H9 (cell line): ENCODE measurements around the gene KRT5. TPM values are rescaled to one million over a fixed set of nuclear protein-coding genes. Genes with fewer than 3 reads are reported as not detected.

Experiments used
- DNase-seq: peaks from one replicate; pipeline ENCODE4 v3.0.0-alpha.2; 2017
- H2AFZ ChIP-seq: one replicate; pipeline ENCODE4 v1.6.1; 2013; ENCODE audit warnings: mild to moderate bottlenecking, low read length, control low read depth, moderate library complexity
- H2AK5ac ChIP-seq: 2 replicates; pipeline ENCODE4 v1.6.1; 2013; ENCODE audit warnings: low read length, control low read depth, mixed read lengths; ENCODE audit not compliant: insufficient read length
- H2BK120ac ChIP-seq: one replicate; pipeline ENCODE4 v1.6.1; 2013; ENCODE audit warnings: low read depth, mild to moderate bottlenecking, low read length, control low read depth, inconsistent platforms; ENCODE audit not compliant: poor library complexity, severe bottlenecking
- H2BK12ac ChIP-seq: 2 replicates; pipeline ENCODE4 v1.6.1; 2013; ENCODE audit warnings: low read length, control low read depth, mixed read lengths, low read depth; ENCODE audit not compliant: insufficient read length
- H2BK15ac ChIP-seq: 2 replicates; pipeline ENCODE4 v1.6.1; 2013; ENCODE audit warnings: low read depth, low read length, control low read depth
- H2BK20ac ChIP-seq: one replicate; pipeline ENCODE4 v1.6.1; 2013; ENCODE audit warnings: low read depth, mild to moderate bottlenecking, low read length, control low read depth, inconsistent platforms; ENCODE audit not compliant: poor library complexity, severe bottlenecking
- H2BK5ac ChIP-seq: 2 replicates; pipeline ENCODE4 v1.6.1; 2013; ENCODE audit warnings: low read length, control low read depth, mixed read lengths; ENCODE audit not compliant: insufficient read length
- H3K14ac ChIP-seq: 2 replicates; pipeline ENCODE4 v1.6.1; 2013; ENCODE audit warnings: low read length, control low read depth; ENCODE audit not compliant: insufficient read depth
- H3K18ac ChIP-seq: 2 replicates; pipeline ENCODE4 v1.6.1; 2013; ENCODE audit warnings: low read depth, mild to moderate bottlenecking, mixed read lengths, low read length, control low read depth; ENCODE audit not compliant: insufficient read length
- H3K23ac ChIP-seq: 2 replicates; pipeline ENCODE4 v1.6.1; 2013; ENCODE audit warnings: low read length, control low read depth, mixed read lengths, low read depth; ENCODE audit not compliant: insufficient read length
- H3K23me2 ChIP-seq: 2 replicates; pipeline ENCODE4 v1.6.1; 2013; ENCODE audit warnings: low read depth, mild to moderate bottlenecking, mixed read lengths, low read length, control low read depth; ENCODE audit not compliant: insufficient read length, poor library complexity, severe bottlenecking
- H3K27ac ChIP-seq: 2 replicates; pipeline ENCODE4 v1.5.1; 2013; ENCODE audit warnings: low read length, control low read depth, mixed read lengths, low read depth; ENCODE audit not compliant: insufficient read length
- H3K27me3 ChIP-seq: 2 replicates; pipeline ENCODE4 v1.6.1; 2013; ENCODE audit warnings: low read length, control low read depth, inconsistent platforms; ENCODE audit not compliant: insufficient read depth
- H3K4ac ChIP-seq: 2 replicates; pipeline ENCODE4 v1.6.1; 2013; ENCODE audit warnings: low read depth, mild to moderate bottlenecking, control low read depth, inconsistent platforms, low read length, moderate library complexity
- H3K4me1 ChIP-seq: 2 replicates; pipeline ENCODE4 v1.6.1; 2013; ENCODE audit warnings: low read length, control low read depth, inconsistent platforms; ENCODE audit not compliant: insufficient read depth
- H3K4me2 ChIP-seq: 2 replicates; pipeline ENCODE4 v1.6.1; 2013; ENCODE audit warnings: low read length, control low read depth, mixed read lengths; ENCODE audit not compliant: insufficient read length, insufficient read depth
- H3K56ac ChIP-seq: 2 replicates; pipeline ENCODE4 v1.6.1; 2013; ENCODE audit warnings: low read depth, mild to moderate bottlenecking, mixed read lengths, low read length, control low read depth; ENCODE audit not compliant: insufficient read length
- H3K79me1 ChIP-seq: 2 replicates; pipeline ENCODE4 v1.6.1; 2013; ENCODE audit warnings: low read depth, mild to moderate bottlenecking, moderate library complexity, low read length, control low read depth, inconsistent platforms; ENCODE audit not compliant: insufficient read depth, poor library complexity, severe bottlenecking
- H3K79me2 ChIP-seq: 2 replicates; pipeline ENCODE4 v1.6.1; 2013; ENCODE audit warnings: low read length, control low read depth, inconsistent platforms; ENCODE audit not compliant: insufficient read depth
- H3K9ac ChIP-seq: 2 replicates; pipeline ENCODE4 v1.6.1; 2013; ENCODE audit warnings: low read length, control low read depth, mixed read lengths; ENCODE audit not compliant: insufficient read length; ENCODE audit errors: extremely low read depth
- H3K9me3 ChIP-seq: one replicate; pipeline ENCODE4 v1.6.1; 2013; ENCODE audit warnings: low read depth, low read length, inconsistent platforms; ENCODE audit not compliant: control insufficient read depth
- H3T11ph ChIP-seq: one replicate; pipeline ENCODE4 v1.6.1; 2013; ENCODE audit warnings: mild to moderate bottlenecking, low read length, control low read depth, inconsistent platforms
- H4K20me1 ChIP-seq: one replicate; pipeline ENCODE4 v1.6.1; 2013; ENCODE audit not compliant: control insufficient read depth, insufficient read length, insufficient read depth
- H4K5ac ChIP-seq: 2 replicates; pipeline ENCODE4 v1.6.1; 2013; ENCODE audit warnings: low read depth, mild to moderate bottlenecking, mixed read lengths, low read length, control low read depth; ENCODE audit not compliant: insufficient read length
- H4K8ac ChIP-seq: replicated peaks from 2 replicates; pipeline ENCODE4 v1.6.1; 2013; ENCODE audit warnings: low read length, control low read depth, mixed read lengths, low read depth; ENCODE audit not compliant: insufficient read length
- H4K91ac ChIP-seq: 2 replicates; pipeline ENCODE4 v1.6.1; 2013; ENCODE audit warnings: low read depth, mild to moderate bottlenecking, moderate library complexity, mixed read lengths, low read length, control low read depth; ENCODE audit not compliant: insufficient read length
- H3K27ac Mint-ChIP-seq, 3 experiments: 2 replicates in 2 of 3; 3 replicates in 1 of 3; pipeline ENCODE4 v1.8.0; 2020 to 2021; ENCODE audit warnings: mixed read lengths in 3 of 3, mild to moderate bottlenecking in 1 of 3, moderate library complexity in 1 of 3
- H3K27me3 Mint-ChIP-seq: 2 replicates; pipeline ENCODE4 v1.8.0; 2021; ENCODE audit warnings: low read depth, mild to moderate bottlenecking, moderate library complexity, mixed read lengths
- H3K36me3 Mint-ChIP-seq, 3 experiments: 2 replicates in 2 of 3; 3 replicates in 1 of 3; pipeline ENCODE4 v1.8.0; 2020 to 2021; ENCODE audit warnings: low read depth in 3 of 3, mixed read lengths in 3 of 3; ENCODE audit not compliant: insufficient read depth in 1 of 3
- H3K4me1 Mint-ChIP-seq, 2 experiments: 2 replicates each; pipeline ENCODE4 v1.8.0; 2020; ENCODE audit warnings: mixed read lengths in 2 of 2
- H3K4me3 Mint-ChIP-seq, 2 experiments: 2 replicates in 1 of 2; 3 replicates in 1 of 2; pipeline ENCODE4 v1.8.0; 2020 to 2021; ENCODE audit warnings: mild to moderate bottlenecking in 2 of 2, mixed read lengths in 2 of 2, moderate library complexity in 1 of 2
- H3K9me3 Mint-ChIP-seq, 2 experiments: 2 replicates in 1 of 2; 3 replicates in 1 of 2; pipeline ENCODE4 v1.8.0; 2020; ENCODE audit warnings: mild to moderate bottlenecking in 2 of 2, mixed read lengths in 2 of 2, moderate library complexity in 1 of 2
- WGBS: extraction: QIAGEN DNeasy Blood & Tissue Kit; methylation state at CpG from one replicate; pipeline ENCODE4 v1.1.7; 2013; ENCODE audit warnings: missing lambda C conversion rate, low lambda C conversion rate, mixed read lengths; ENCODE audit not compliant: insufficient read length; ENCODE audit errors: extremely low coverage; 5-methylcytosine and 5-hydroxymethylcytosine counted together
- total RNA-seq: library from RNA; stranded (reverse); gene quantifications from 2 replicates; pipeline ENCODE4 v1.2.1, GENCODE V29; 2021
- TF ChIP-seq, protein P1 (sequence below): fragments of 200-600 bp; sonication (generic); conservative IDR thresholded peaks from 3 replicates; pipeline ENCODE4 v1.8.0; 2021; ENCODE audit warnings: antibody characterized with exemption, mild to moderate bottlenecking

The KRT5 gene
- total RNA-seq, 1 experiment from 2014 or later, result not detected

- no peak overlapping the region for H2BK5ac ChIP-seq
- H3K27ac ChIP-seq, result no peak overlapping the region
- no peaks in the 10 kb centered on the region for H3K79me1 ChIP-seq
- Mint-ChIP-seq H3K9me3 (no peaks in the 10 kb centered on the region), H3K27ac (no peak overlapping the region), H3K4me3 (no peak overlapping the region), H3K4me1 (0 out of 4 replicates have a peak, but pooled peaks cover 0 to 2% of the 10 kb centered on the region in 2 experiments), H3K27me3 (peaks cover 8% of the 10 kb centered on the region), H3K36me3 (no peaks in the 10 kb centered on the region)
- no peak overlapping the region for H2AK5ac ChIP-seq
- no peaks in the 10 kb centered on the region; the same call in 1 of the 2 replicates for H3K27me3 ChIP-seq
- no peak overlapping the region for H3K9ac ChIP-seq
- WGBS, result no CpG with 5 or more reads among the region's 9 CpGs
- no peak overlapping the region for H4K8ac ChIP-seq
- no peak overlapping the region for H4K91ac ChIP-seq
- no peak overlapping the region for H3K4me2 ChIP-seq
- H2BK20ac ChIP-seq, result no peak overlapping the region
- TF ChIP-seq, protein P1, sequence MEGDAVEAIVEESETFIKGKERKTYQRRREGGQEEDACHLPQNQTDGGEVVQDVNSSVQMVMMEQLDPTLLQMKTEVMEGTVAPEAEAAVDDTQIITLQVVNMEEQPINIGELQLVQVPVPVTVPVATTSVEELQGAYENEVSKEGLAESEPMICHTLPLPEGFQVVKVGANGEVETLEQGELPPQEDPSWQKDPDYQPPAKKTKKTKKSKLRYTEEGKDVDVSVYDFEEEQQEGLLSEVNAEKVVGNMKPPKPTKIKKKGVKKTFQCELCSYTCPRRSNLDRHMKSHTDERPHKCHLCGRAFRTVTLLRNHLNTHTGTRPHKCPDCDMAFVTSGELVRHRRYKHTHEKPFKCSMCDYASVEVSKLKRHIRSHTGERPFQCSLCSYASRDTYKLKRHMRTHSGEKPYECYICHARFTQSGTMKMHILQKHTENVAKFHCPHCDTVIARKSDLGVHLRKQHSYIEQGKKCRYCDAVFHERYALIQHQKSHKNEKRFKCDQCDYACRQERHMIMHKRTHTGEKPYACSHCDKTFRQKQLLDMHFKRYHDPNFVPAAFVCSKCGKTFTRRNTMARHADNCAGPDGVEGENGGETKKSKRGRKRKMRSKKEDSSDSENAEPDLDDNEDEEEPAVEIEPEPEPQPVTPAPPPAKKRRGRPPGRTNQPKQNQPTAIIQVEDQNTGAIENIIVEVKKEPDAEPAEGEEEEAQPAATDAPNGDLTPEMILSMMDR, result no peak
- no peak overlapping the region for H3K56ac ChIP-seq
- H4K5ac ChIP-seq, result no peak overlapping the region
- no peak for DNase-seq
- no peak overlapping the region for H3K18ac ChIP-seq
- H3K79me2 ChIP-seq, result no peaks in the 10 kb centered on the region
- no peak overlapping the region for H2BK12ac ChIP-seq
- H3K23ac ChIP-seq, result no peak overlapping the region
- no peaks in the 10 kb centered on the region for H4K20me1 ChIP-seq
- no peaks in the 10 kb centered on the region for H3K23me2 ChIP-seq
- H2BK120ac ChIP-seq, result no peak overlapping the region
- no peak overlapping the region for H3T11ph ChIP-seq
- no peaks in the 10 kb centered on the region for H3K4me1 ChIP-seq
- H3K9me3 ChIP-seq, result no peaks in the 10 kb centered on the region
- no peak overlapping the region for H2AFZ ChIP-seq
- H3K14ac ChIP-seq, result no peak overlapping the region
- H2BK15ac ChIP-seq, result no peak overlapping the region
- H3K4ac ChIP-seq, result no peak overlapping the region
Measured at GRCh38 chr12:52529846-52530245, 9.7 kb upstream of the KRT5 start.
